Smooth muscle cell (in vitro differentiated cells): Measurements from ENCODE around the gene CNTN5. TPM values are rescaled to one million over a fixed set of nuclear protein-coding genes. Genes with fewer than 3 reads are reported as not detected.

Source experiments
- DNase-seq: peaks from one replicate; lab custom pipeline; 2025; ENCODE audit not compliant: unreplicated experiment; lab: John Stamatoyannopoulos, UW
- H2AFZ ChIP-seq: fragments of 200-600 bp; sonication (generic); 2 replicates; pipeline ENCODE4 v1.6.0; 2016; ENCODE audit warnings: antibody characterized with exemption, low read depth, mild to moderate bottlenecking
- H3F3A ChIP-seq: fragments of 200-600 bp; sonication (generic); 2 replicates; pipeline ENCODE4 v1.6.0; 2017; ENCODE audit warnings: antibody characterized with exemption, low read depth
- H3K27ac ChIP-seq: fragments of 200-600 bp; sonication (generic); 2 replicates; pipeline ENCODE4 v1.5.1; 2016; ENCODE audit warnings: low read depth, mild to moderate bottlenecking
- H3K27me3 ChIP-seq: fragments of 200-600 bp; sonication (generic); 2 replicates; pipeline ENCODE4 v1.6.1; 2016; ENCODE audit warnings: low read depth, mild to moderate bottlenecking
- H3K36me3 ChIP-seq: fragments of 200-600 bp; sonication (generic); 2 replicates; pipeline ENCODE4 v1.5.1; 2016; ENCODE audit warnings: low read depth
- H3K4me1 ChIP-seq: fragments of 200-600 bp; sonication (generic); 2 replicates; pipeline ENCODE4 v1.5.1; 2016; ENCODE audit warnings: low read depth
- H3K4me2 ChIP-seq: fragments of 200-600 bp; sonication (generic); 2 replicates; pipeline ENCODE4 v1.6.0; 2016; ENCODE audit warnings: mild to moderate bottlenecking
- H3K4me3 ChIP-seq: fragments of 200-600 bp; sonication (generic); 2 replicates; pipeline ENCODE4 v1.5.1; 2016; ENCODE audit warnings: mild to moderate bottlenecking
- H3K79me2 ChIP-seq: fragments of 200-600 bp; sonication (generic); 2 replicates; pipeline ENCODE4 v1.6.0; 2016; ENCODE audit warnings: low read depth, mild to moderate bottlenecking
- H3K9ac ChIP-seq: fragments of 200-600 bp; sonication (generic); 2 replicates; pipeline ENCODE4 v1.6.0; 2016; ENCODE audit warnings: low read depth
- H3K9me3 ChIP-seq: fragments of 200-600 bp; sonication (generic); replicated peaks from 2 replicates; pipeline ENCODE4 v1.5.1; 2016; ENCODE audit warnings: low read depth
- H4K20me1 ChIP-seq: fragments of 200-600 bp; sonication (generic); 2 replicates; pipeline ENCODE4 v1.6.0; 2016; ENCODE audit warnings: low read depth
- WGBS: methylation state at CpG from one replicate; pipeline ENCODE4 v1.1.7; 2016; ENCODE audit warnings: low lambda C conversion rate; 5-methylcytosine and 5-hydroxymethylcytosine counted together
- polyA plus RNA-seq: library from polyadenylated mRNA; unstranded; fragments of >200 nt; fragmentation: Nextera tagmentation; extraction: Ambion mirVana; gene quantifications from 2 replicates; pipeline ENCODE4 v1.2.1, GENCODE V29; 2016
- total RNA-seq: library from RNA; depleted of rRNA; stranded (reverse); fragments of >200 nt; gene quantifications from 2 replicates; pipeline ENCODE4 v1.2.3, GENCODE V29; 2014
- TF ChIP-seq, protein P1 (sequence below): fragments of 200-600 bp; sonication (generic); IDR thresholded peaks from 2 replicates; pipeline ENCODE4 v1.5.1; 2017; ENCODE audit warnings: borderline replicate concordance, mild to moderate bottlenecking, antibody characterized with exemption; ENCODE audit not compliant: insufficient read depth, poor library complexity, severe bottlenecking

CNTN5 gene
- total and polyA plus RNA-seq, 2 experiments from 2014 or later: 0.97 to 3.1 TPM

DNA sequence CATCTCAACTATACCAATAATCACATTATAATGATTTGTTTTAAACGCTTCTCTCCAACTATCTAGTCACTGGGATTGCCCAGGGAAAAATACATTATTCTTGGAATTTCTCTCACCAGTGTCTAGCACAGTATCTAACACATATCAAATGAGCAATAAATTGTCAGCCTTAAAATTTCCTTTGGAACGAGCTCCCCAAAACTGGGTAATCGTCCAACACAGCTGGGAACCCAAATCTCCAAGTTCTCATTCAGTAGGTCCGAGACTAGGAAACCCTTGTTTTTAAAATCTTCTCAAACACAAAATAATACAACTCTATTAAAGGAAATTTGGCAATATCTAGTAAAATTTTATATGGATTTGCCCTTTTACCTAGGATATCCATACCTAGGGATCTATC, 1338.5 kb downstream of the CNTN5 start:
- Histone ChIP-seq H3K79me2 (no peaks in the 10 kb centered on the region), H3K4me1 (no peaks in the 10 kb centered on the region), H2AFZ (no peak overlapping the region), H3K4me2 (no peak overlapping the region), H3K27ac (no peak overlapping the region), H3K4me3 (no peak overlapping the region), H4K20me1 (no peaks in the 10 kb centered on the region), H3F3A (no peaks in the 10 kb centered on the region), H3K27me3 (no peaks in the 10 kb centered on the region), H3K9ac (no peak overlapping the region), H3K36me3 (peaks cover under 1% of the 10 kb centered on the region), H3K9me3 (peaks cover 7% of the 10 kb centered on the region)
- no peak for DNase-seq
- TF ChIP-seq, protein P1, sequence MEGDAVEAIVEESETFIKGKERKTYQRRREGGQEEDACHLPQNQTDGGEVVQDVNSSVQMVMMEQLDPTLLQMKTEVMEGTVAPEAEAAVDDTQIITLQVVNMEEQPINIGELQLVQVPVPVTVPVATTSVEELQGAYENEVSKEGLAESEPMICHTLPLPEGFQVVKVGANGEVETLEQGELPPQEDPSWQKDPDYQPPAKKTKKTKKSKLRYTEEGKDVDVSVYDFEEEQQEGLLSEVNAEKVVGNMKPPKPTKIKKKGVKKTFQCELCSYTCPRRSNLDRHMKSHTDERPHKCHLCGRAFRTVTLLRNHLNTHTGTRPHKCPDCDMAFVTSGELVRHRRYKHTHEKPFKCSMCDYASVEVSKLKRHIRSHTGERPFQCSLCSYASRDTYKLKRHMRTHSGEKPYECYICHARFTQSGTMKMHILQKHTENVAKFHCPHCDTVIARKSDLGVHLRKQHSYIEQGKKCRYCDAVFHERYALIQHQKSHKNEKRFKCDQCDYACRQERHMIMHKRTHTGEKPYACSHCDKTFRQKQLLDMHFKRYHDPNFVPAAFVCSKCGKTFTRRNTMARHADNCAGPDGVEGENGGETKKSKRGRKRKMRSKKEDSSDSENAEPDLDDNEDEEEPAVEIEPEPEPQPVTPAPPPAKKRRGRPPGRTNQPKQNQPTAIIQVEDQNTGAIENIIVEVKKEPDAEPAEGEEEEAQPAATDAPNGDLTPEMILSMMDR: no peak
- 98% methylated on average over 4 of the region's 4 CpGs for WGBS

DNA sequence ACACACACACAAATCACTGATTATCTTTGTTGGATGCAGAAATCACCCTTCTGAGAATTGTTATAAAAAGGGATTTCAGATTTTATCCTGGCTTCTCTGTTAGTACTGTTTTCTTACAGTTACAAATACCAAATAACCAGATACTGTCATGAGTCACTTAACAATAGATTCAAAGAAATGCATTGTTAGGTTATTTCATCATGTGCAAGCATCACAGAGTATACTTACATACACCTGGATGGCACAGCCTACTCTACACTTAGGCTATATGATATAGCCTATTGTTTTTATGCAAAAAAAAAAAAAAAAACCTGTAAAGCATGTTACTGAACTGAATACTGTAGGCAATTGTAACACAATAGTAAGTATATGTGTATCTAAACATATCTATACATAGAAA, 1347.1 kb downstream of the CNTN5 start:
- Histone ChIP-seq H3K4me1 (no peaks in the 10 kb centered on the region), H3K27ac (no peak overlapping the region), H4K20me1 (no peaks in the 10 kb centered on the region), H3F3A (no peaks in the 10 kb centered on the region), H3K9me3 (peaks cover 5% of the 10 kb centered on the region), H3K27me3 (no peaks in the 10 kb centered on the region), H3K4me3 (no peak overlapping the region), H3K79me2 (no peaks in the 10 kb centered on the region), H2AFZ (no peak overlapping the region), H3K9ac (no peak overlapping the region), H3K4me2 (no peak overlapping the region), H3K36me3 (peaks cover 14% of the 10 kb centered on the region)
- TF ChIP-seq, protein P1: no peak
- DNase-seq: no peak

DNA sequence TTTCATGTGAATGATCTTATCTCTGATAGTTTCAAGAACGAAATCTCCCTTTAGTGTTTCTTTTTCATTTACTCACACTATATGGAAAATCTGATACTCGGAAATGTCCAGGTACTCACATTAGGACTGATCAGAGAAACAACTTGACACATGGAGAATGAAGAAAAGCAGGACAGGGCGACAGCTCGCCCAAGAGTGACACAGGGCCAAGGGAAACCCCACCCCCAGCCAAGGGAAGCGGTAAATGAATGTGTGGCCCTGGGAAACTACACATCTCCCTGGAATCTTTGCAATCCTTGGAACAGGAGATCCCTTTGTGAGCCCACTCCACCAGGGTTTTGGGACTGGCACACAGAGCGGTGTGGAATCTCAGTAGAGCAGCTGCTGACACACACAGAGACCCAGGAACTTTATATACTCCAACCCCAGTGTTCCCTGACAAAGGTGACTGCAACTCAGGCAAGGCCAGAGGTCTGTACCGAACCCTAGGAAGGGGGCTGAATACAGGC, 1362.7 kb downstream of the CNTN5 start:
- H2AFZ ChIP-seq: peak overlapping the region; percentile 64
- DNase-seq: no peak
- H3K9me3 ChIP-seq: peaks cover 11% of the 10 kb centered on the region
- TF ChIP-seq, protein P1: no peak
- no peaks in the 10 kb centered on the region for H4K20me1 ChIP-seq
- no peaks in the 10 kb centered on the region for H3K79me2 ChIP-seq
- H3K27me3 ChIP-seq: no peaks in the 10 kb centered on the region
- H3K27ac ChIP-seq: no peak overlapping the region
- no peaks in the 10 kb centered on the region for H3K4me1 ChIP-seq
- H3K9ac ChIP-seq: no peak overlapping the region
- no peak overlapping the region for H3K4me3 ChIP-seq
- H3K36me3 ChIP-seq: no peaks in the 10 kb centered on the region
- no peak overlapping the region for H3K4me2 ChIP-seq
- 54% methylated on average over 7 of the region's 7 CpGs for WGBS
- no peaks in the 10 kb centered on the region for H3F3A ChIP-seq

DNA sequence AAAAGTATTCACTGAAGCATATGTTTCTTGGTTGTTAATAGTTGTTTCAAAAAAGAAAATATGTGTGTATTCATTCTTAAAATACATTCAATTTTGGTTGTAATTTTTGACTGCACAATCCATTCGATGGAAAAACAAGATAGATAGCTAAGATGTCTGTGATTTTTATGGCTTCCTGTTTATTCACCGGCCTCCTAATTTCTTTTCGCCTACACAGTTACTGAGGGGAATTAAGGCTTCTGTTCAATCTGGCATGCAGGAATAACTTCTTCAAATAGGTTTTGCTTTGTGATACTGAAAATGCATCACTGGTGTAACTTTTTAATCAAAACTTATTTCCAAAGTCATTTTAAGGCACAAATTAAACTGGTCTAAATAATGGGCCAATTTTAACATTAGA, 1375.5 kb downstream of the CNTN5 start:
- DNase-seq: no peak
- H3K27ac ChIP-seq: peak overlapping the region; percentile 56
- no peak overlapping the region for H3K9ac ChIP-seq
- 20% methylated on average over 3 of the region's 3 CpGs for WGBS
- H3K4me1 ChIP-seq: peaks cover 10% of the 10 kb centered on the region
- TF ChIP-seq, protein P1: no peak
- no peaks in the 10 kb centered on the region for H3F3A ChIP-seq
- no peaks in the 10 kb centered on the region for H3K36me3 ChIP-seq
- no peaks in the 10 kb centered on the region for H3K79me2 ChIP-seq
- H3K27me3 ChIP-seq: no peaks in the 10 kb centered on the region
- peak overlapping the region; percentile 92 for H2AFZ ChIP-seq
- H3K4me3 ChIP-seq: no peak overlapping the region
- H4K20me1 ChIP-seq: no peaks in the 10 kb centered on the region
- H3K9me3 ChIP-seq: no peaks in the 10 kb centered on the region
- peak overlapping the region; percentile 32 for H3K4me2 ChIP-seq
